CD4-positive, alpha-beta T cell treated with Interleukin-12 subunit alpha and Interleukin-12 subunit beta, for 1 hour (primary cell): ENCODE data around the gene DBET.
"Not testable (repeated sequence)": the region's sequence is repeated elsewhere in the genome, so short reads cannot be mapped to it uniquely, and the experiment has no call there.

ENCODE experiments used
- DNase-seq: peaks from one replicate; pipeline ENCODE4 v3.0.0-alpha.2; 2020

The DBET gene

GRCh38 chr4:190049378-190050239 is 14.7 kb upstream of the DBET start:
- DNase-seq = not testable (repeated sequence)

- not testable (repeated sequence) for DNase-seq
These were observed 5.3 kb upstream of the DBET start for GRCh38 chr4:190058997-190059396.

- not testable (repeated sequence) for DNase-seq
These were observed 503 bp downstream of the DBET start for GRCh38 chr4:190064805-190065204.

- not testable (repeated sequence) for DNase-seq
These were observed 4.0 kb downstream of the DBET start for GRCh38 chr4:190068351-190068750.

- not testable (repeated sequence) for DNase-seq
These were observed 28.8 kb downstream of the DBET start for GRCh38 chr4:190093052-190093451.

- not testable (repeated sequence) for DNase-seq
These were observed 29.7 kb downstream of the DBET start for GRCh38 chr4:190094031-190094430.

- not testable (repeated sequence) for DNase-seq
These were observed 31.0 kb downstream of the DBET start for GRCh38 chr4:190095335-190095734.

GRCh38 chr4:190099605-190100004 is 35.3 kb downstream of the DBET start:
- DNase-seq = not testable (repeated sequence)

GRCh38 chr4:190101525-190101924 is 37.2 kb downstream of the DBET start:
- DNase-seq = not testable (repeated sequence)

GRCh38 chr4:190106191-190106590 is 41.9 kb downstream of the DBET start:
- not testable (repeated sequence) for DNase-seq

GRCh38 chr4:190106611-190107480 is 42.5 kb downstream of the DBET start:
- not testable (repeated sequence) for DNase-seq

- not testable (repeated sequence) for DNase-seq
These were observed 43.6 kb downstream of the DBET start for GRCh38 chr4:190107766-190108485.

GRCh38 chr4:190108756-190109155 is 44.5 kb downstream of the DBET start:
- not testable (repeated sequence) for DNase-seq

- DNase-seq = not testable (repeated sequence)
These were observed 45.2 kb downstream of the DBET start for GRCh38 chr4:190109390-190110011.

- DNase-seq = not testable (repeated sequence)
These were observed 45.7 kb downstream of the DBET start for GRCh38 chr4:190110033-190110432.

GRCh38 chr4:190110570-190111295 is 46.4 kb downstream of the DBET start:
- DNase-seq = not testable (repeated sequence)

GRCh38 chr4:190112879-190113278 is 48.6 kb downstream of the DBET start:
- DNase-seq = not testable (repeated sequence)

GRCh38 chr4:190114991-190115390 is 50.7 kb downstream of the DBET start:
- not testable (repeated sequence) for DNase-seq
